ENCODE measurements around the gene IGLL1. TPM values are rescaled to one million over a fixed set of nuclear protein-coding genes. Genes with fewer than 3 reads are reported as not detected.
A peak's percentile ranks its signal among the peaks of the same experiment; 100 is the strongest.
"Not testable (repeated sequence)": the region's sequence is repeated elsewhere in the genome, so short reads cannot be mapped to it uniquely, and the experiment has no call there.

IGLL1 gene
- total and polyA plus RNA-seq, 3 experiments from 2014 or later = not detected

DNA sequence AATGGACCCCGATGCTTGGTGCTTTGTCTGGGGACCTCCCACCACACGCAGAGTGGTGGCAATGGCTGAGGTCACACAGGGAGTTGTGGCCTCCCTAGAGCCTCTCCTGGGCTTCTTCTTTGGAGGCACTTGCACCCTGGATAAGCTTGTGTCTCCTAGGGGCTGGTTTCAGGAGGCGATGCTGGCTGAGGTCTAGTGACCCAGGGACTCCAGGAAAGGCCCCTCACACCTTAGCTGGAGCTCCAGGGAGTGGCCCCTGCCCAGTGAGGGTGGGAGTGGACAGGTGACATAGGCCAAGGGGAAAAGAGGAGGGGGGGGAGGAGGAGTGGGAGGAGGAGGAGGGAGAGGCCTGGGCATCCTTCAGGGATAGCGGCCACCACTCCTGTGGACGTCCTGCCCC lies 810 bp downstream of the IGLL1 start:
- Histone ChIP-seq H3K27ac (ENCODE audit: low read depth, low read length) (no peak overlapping the region), H3K4me1 (ENCODE audit: insufficient read depth, low read length) (no peaks in the 10 kb centered on the region), H3K4me3 (ENCODE audit: low read length) (no peak overlapping the region), H3K27me3 (ENCODE audit: insufficient read depth, low read length, poor library complexity, severe bottlenecking) (no peaks in the 10 kb centered on the region), H3K9me3 (ENCODE audit: low read length) (no peaks in the 10 kb centered on the region), H3K36me3 (ENCODE audit: insufficient read depth, low read length) (no peaks in the 10 kb centered on the region)
- Mint-ChIP-seq H3K27ac (no peak overlapping the region), H3K36me3 (no peaks in the 10 kb centered on the region), H3K9me3 (no peaks in the 10 kb centered on the region), H3K27me3 (peaks cover 29 to 48% of the 10 kb centered on the region in 2 donors), H3K4me3 (no peak overlapping the region), H3K4me1 (no peaks in the 10 kb centered on the region)
- ChIA-PET CTCF (interaction anchor here (0.6 kb wide), 1 partner anchor 12 kb away, joined by 3 read pairs; no protein-coding TSS in a partner anchor), POLR2A (no interaction called here)
- DNase-seq = no peak

- H3K27ac ChIP-seq (ENCODE audit: low read depth, low read length) = no peak overlapping the region
- no peaks in the 10 kb centered on the region for H3K4me1 ChIP-seq (ENCODE audit: insufficient read depth, low read length)
- no peak for DNase-seq
- H3K27me3 ChIP-seq (ENCODE audit: insufficient read depth, low read length, poor library complexity, severe bottlenecking) = no peaks in the 10 kb centered on the region
- no peaks in the 10 kb centered on the region for H3K9me3 ChIP-seq (ENCODE audit: low read length)
- H3K4me3 ChIP-seq (ENCODE audit: low read length) = no peak overlapping the region
- CTCF ChIA-PET = no interaction called here
- Mint-ChIP-seq H3K4me3 (no peak overlapping the region), H3K36me3 (no peaks in the 10 kb centered on the region), H3K27ac (no peak overlapping the region), H3K4me1 (no peaks in the 10 kb centered on the region), H3K9me3 (no peaks in the 10 kb centered on the region), H3K27me3 (peaks cover 28 to 44% of the 10 kb centered on the region in 2 donors)
- POLR2A ChIA-PET = no interaction called here
- H3K36me3 ChIP-seq (ENCODE audit: insufficient read depth, low read length) = no peaks in the 10 kb centered on the region
These were observed 1.8 kb downstream of the IGLL1 start for GRCh38 chr22:23578306-23578705.

- H3K4me3 Mint-ChIP-seq = no peak overlapping the region
- no peaks in the 10 kb centered on the region for H3K4me1 Mint-ChIP-seq
- H3K27ac Mint-ChIP-seq = no peak overlapping the region
- no peak overlapping the region for H3K27ac ChIP-seq (ENCODE audit: low read depth, low read length)
- H3K4me1 ChIP-seq (ENCODE audit: insufficient read depth, low read length) = no peaks in the 10 kb centered on the region
- no peaks in the 10 kb centered on the region for H3K27me3 ChIP-seq (ENCODE audit: insufficient read depth, low read length, poor library complexity, severe bottlenecking)
- H3K27me3 Mint-ChIP-seq = peaks cover 22 to 32% of the 10 kb centered on the region in 2 donors
- CTCF ChIA-PET = interaction anchor here (1.2 kb wide), 1 partner anchor 26 kb away, joined by 3 read pairs; no protein-coding TSS in a partner anchor
- no peak for DNase-seq
- H3K36me3 Mint-ChIP-seq = peaks cover 0 to 3% (median 0%) of the 10 kb centered on the region in 3 donors
- H3K9me3 ChIP-seq (ENCODE audit: low read length) = no peaks in the 10 kb centered on the region
- H3K36me3 ChIP-seq (ENCODE audit: insufficient read depth, low read length) = no peaks in the 10 kb centered on the region
- peaks cover 0 to 3% (median 0%) of the 10 kb centered on the region in 5 donors for H3K9me3 Mint-ChIP-seq
- H3K4me3 ChIP-seq (ENCODE audit: low read length) = no peak overlapping the region
- POLR2A ChIA-PET = no interaction called here
These were observed 3.4 kb downstream of the IGLL1 start for GRCh38 chr22:23576681-23577080.

DNA sequence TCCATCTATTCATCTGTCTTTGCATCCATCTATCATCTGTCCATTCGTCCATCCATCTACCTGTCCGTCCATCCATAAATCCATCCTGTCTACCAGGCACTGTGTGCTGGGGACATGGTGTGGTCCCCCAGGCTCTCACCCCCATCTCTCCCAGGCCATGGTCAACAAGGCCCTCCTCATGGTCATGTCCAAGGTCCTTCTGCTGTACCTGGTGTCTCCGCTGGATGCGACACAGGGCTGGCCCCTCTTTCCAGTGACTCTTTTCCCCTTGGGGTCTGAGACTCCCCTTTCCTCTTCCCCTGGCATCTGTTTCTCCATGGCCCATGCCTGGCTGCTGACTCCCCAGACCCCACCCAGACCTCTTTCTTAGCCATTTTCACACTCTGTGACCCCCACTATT lies 4.5 kb downstream of the IGLL1 start:
- Histone ChIP-seq H3K36me3 (ENCODE audit: insufficient read depth, low read length) (no peaks in the 10 kb centered on the region), H3K27ac (ENCODE audit: low read depth, low read length) (no peak overlapping the region), H3K4me3 (ENCODE audit: low read length) (no peak overlapping the region), H3K27me3 (ENCODE audit: insufficient read depth, low read length, poor library complexity, severe bottlenecking) (no peaks in the 10 kb centered on the region), H3K9me3 (ENCODE audit: low read length) (no peaks in the 10 kb centered on the region), H3K4me1 (ENCODE audit: insufficient read depth, low read length) (no peaks in the 10 kb centered on the region)
- CTCF ChIA-PET = no interaction called here
- peaks cover 0 to 3% (median 0%) of the 10 kb centered on the region in 5 donors for H3K9me3 Mint-ChIP-seq
- no peak overlapping the region for H3K27ac Mint-ChIP-seq
- POLR2A ChIA-PET = no interaction called here
- H3K27me3 Mint-ChIP-seq = peaks cover 18 to 27% of the 10 kb centered on the region in 2 donors
- H3K36me3 Mint-ChIP-seq = peaks cover 0 to 4% (median 0%) of the 10 kb centered on the region in 3 donors
- no peaks in the 10 kb centered on the region for H3K4me1 Mint-ChIP-seq
- no peak overlapping the region for H3K4me3 Mint-ChIP-seq
- DNase-seq = no peak

- H3K36me3 Mint-ChIP-seq = peaks cover 0 to 4% (median 0%) of the 10 kb centered on the region in 3 donors
- no peak overlapping the region for H3K27ac Mint-ChIP-seq
- Histone ChIP-seq H3K9me3 (ENCODE audit: low read length) (no peaks in the 10 kb centered on the region), H3K27me3 (ENCODE audit: insufficient read depth, low read length, poor library complexity, severe bottlenecking) (no peaks in the 10 kb centered on the region), H3K4me3 (ENCODE audit: low read length) (no peak overlapping the region), H3K36me3 (ENCODE audit: insufficient read depth, low read length) (no peaks in the 10 kb centered on the region), H3K4me1 (ENCODE audit: insufficient read depth, low read length) (no peaks in the 10 kb centered on the region), H3K27ac (ENCODE audit: low read depth, low read length) (no peak overlapping the region)
- DNase-seq = no peak
- H3K4me3 Mint-ChIP-seq = no peak overlapping the region
- POLR2A ChIA-PET = no interaction called here
- peaks cover 0 to 3% (median 0%) of the 10 kb centered on the region in 5 donors for H3K9me3 Mint-ChIP-seq
- CTCF ChIA-PET = no interaction called here
- no peaks in the 10 kb centered on the region for H3K4me1 Mint-ChIP-seq
- peaks cover 18 to 27% of the 10 kb centered on the region in 2 donors for H3K27me3 Mint-ChIP-seq
These were observed 5.2 kb downstream of the IGLL1 start for GRCh38 chr22:23574877-23575276.

- Mint-ChIP-seq H3K9me3 (peaks cover 0 to 3% (median 0%) of the 10 kb centered on the region in 5 donors), H3K4me1 (no peaks in the 10 kb centered on the region), H3K36me3 (peaks cover 0 to 4% (median 0%) of the 10 kb centered on the region in 3 donors), H3K27me3 (peaks cover 18 to 23% of the 10 kb centered on the region in 2 donors), H3K4me3 (no peak overlapping the region), H3K27ac (peak overlapping the region in 1 of 8 donors; percentile 92)
- H3K4me3 ChIP-seq (ENCODE audit: low read length) = no peak overlapping the region
- no peaks in the 10 kb centered on the region for H3K4me1 ChIP-seq (ENCODE audit: insufficient read depth, low read length)
- ChIA-PET CTCF (no interaction called here), POLR2A (no interaction called here)
- no peaks in the 10 kb centered on the region for H3K36me3 ChIP-seq (ENCODE audit: insufficient read depth, low read length)
- no peak overlapping the region for H3K27ac ChIP-seq (ENCODE audit: low read depth, low read length)
- no peaks in the 10 kb centered on the region for H3K27me3 ChIP-seq (ENCODE audit: insufficient read depth, low read length, poor library complexity, severe bottlenecking)
- no peak for DNase-seq
- no peaks in the 10 kb centered on the region for H3K9me3 ChIP-seq (ENCODE audit: low read length)
These were observed 5.7 kb downstream of the IGLL1 start for GRCh38 chr22:23574371-23574811.

DNA sequence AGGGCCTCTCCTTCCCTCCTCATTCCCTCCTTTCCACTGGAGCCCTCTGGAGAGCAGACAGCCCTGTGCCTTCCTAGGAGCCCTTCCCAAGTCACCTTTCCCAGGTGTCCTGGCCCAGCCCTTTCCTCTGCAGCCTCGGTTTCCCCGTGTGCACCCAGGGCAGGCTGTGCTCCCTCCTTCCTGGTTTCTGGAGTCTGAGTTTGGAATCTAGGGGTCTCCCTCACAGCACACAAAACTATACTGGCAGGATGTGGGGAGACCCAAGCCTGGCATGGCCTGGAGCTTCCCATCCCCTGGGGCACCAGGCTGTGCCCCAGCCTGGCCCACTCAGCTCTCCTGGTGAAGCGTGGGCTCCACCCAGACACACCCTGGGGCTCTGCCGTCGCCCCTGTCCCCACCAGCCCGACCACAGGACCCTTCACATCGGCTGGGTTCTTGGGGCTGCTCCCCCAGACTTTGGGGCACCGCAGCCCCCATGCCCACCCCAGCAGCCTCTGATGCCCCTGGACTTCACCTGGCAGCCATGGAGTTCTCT lies 6.3 kb downstream of the IGLL1 start:
- POLR2A ChIA-PET, DNase-seq, H3K36me3 Mint-ChIP-seq: not testable (repeated sequence)

DNA sequence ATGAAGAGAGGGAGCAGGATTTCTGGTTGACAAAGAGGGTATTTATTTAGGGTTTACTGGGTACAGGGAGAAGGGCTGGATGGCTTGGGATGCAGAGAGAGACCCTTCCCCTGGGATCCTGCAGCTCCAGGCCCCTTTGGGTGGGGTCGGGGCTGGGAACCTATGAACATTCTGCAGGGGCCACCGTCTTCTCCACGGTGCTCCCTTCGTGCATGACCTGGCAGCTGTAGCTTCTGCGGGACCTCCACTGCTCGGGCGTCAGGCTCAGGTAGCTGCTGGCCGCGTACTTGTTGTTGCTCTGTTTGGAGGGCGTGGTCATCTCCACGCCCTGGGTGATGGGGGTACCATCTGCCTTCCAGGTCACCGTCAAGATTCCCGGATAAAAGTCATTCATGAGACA lies 7.0 kb downstream of the IGLL1 start:
- H3K4me3 ChIP-seq (ENCODE audit: low read length); H3K4me1 Mint-ChIP-seq; H3K9me3 Mint-ChIP-seq; H3K27me3 ChIP-seq (ENCODE audit: insufficient read depth, low read length, poor library complexity, severe bottlenecking); CTCF ChIA-PET; H3K27ac ChIP-seq (ENCODE audit: low read depth, low read length); H3K9me3 ChIP-seq (ENCODE audit: low read length); H3K36me3 Mint-ChIP-seq; POLR2A ChIA-PET; DNase-seq; H3K36me3 ChIP-seq (ENCODE audit: insufficient read depth, low read length); H3K27ac Mint-ChIP-seq; H3K4me1 ChIP-seq (ENCODE audit: insufficient read depth, low read length); H3K4me3 Mint-ChIP-seq: not testable (repeated sequence)
- H3K27me3 Mint-ChIP-seq = peaks cover 21 to 25% of the 10 kb centered on the region in 2 donors

More for the DNA sequence above, 6.3 kb downstream of the IGLL1 start:
- H3K27ac ChIP-seq (ENCODE audit: low read depth, low read length); H3K9me3 Mint-ChIP-seq; H3K4me3 Mint-ChIP-seq; CTCF ChIA-PET; H3K9me3 ChIP-seq (ENCODE audit: low read length); H3K4me1 ChIP-seq (ENCODE audit: insufficient read depth, low read length); H3K36me3 ChIP-seq (ENCODE audit: insufficient read depth, low read length); H3K4me3 ChIP-seq (ENCODE audit: low read length); H3K4me1 Mint-ChIP-seq; H3K27me3 ChIP-seq (ENCODE audit: insufficient read depth, low read length, poor library complexity, severe bottlenecking): not testable (repeated sequence)
- Mint-ChIP-seq H3K27me3 (peaks cover 19 to 20% of the 10 kb centered on the region in 2 donors), H3K27ac (peak overlapping the region in 1 of 8 donors; percentile 92)

Measured in CD8-positive, alpha-beta memory T cell (primary cell).